GM21619 (cell line): Measurements from ENCODE around the gene HHAT.
"Not testable (repeated sequence)": the region's sequence is repeated elsewhere in the genome, so short reads cannot be mapped to it uniquely, and the experiment has no call there.

Source experiments
- ATAC-seq: cut with Tn5 transposase; IDR thresholded peaks from one replicate; pipeline ENCODE4 v1.9.1; 2021; ENCODE audit not compliant: unreplicated experiment

HHAT gene

GRCh38 chr1:210354305-210354704 lies 25.6 kb downstream of the HHAT start:
- ATAC-seq: not testable (repeated sequence)

GRCh38 chr1:210358626-210359025 lies 29.9 kb downstream of the HHAT start:
- no peak for ATAC-seq

GRCh38 chr1:210359255-210359654 lies 30.6 kb downstream of the HHAT start:
- no peak for ATAC-seq

- ATAC-seq: peak; percentile 76
These were observed 32.3 kb downstream of the HHAT start for GRCh38 chr1:210360852-210361477.

- ATAC-seq: no peak
These were observed 33.0 kb downstream of the HHAT start for GRCh38 chr1:210361665-210362064.

GRCh38 chr1:210362526-210362925 lies 33.8 kb downstream of the HHAT start:
- ATAC-seq: no peak

- ATAC-seq: no peak
These were observed 34.4 kb downstream of the HHAT start for GRCh38 chr1:210363119-210363518.

- no peak for ATAC-seq
These were observed 35.8 kb downstream of the HHAT start for GRCh38 chr1:210364479-210364878.

- no peak for ATAC-seq
These were observed 38.1 kb downstream of the HHAT start for GRCh38 chr1:210366767-210367166.

- ATAC-seq: no peak
These were observed 38.9 kb downstream of the HHAT start for GRCh38 chr1:210367566-210367965.

GRCh38 chr1:210369425-210369824 lies 40.7 kb downstream of the HHAT start:
- no peak for ATAC-seq

GRCh38 chr1:210371916-210372315 lies 43.2 kb downstream of the HHAT start:
- no peak for ATAC-seq

- ATAC-seq: no peak
These were observed 43.8 kb downstream of the HHAT start for GRCh38 chr1:210372491-210372890.

GRCh38 chr1:210372931-210373627 lies 44.4 kb downstream of the HHAT start:
- no peak for ATAC-seq

GRCh38 chr1:210373628-210373877 lies 44.9 kb downstream of the HHAT start:
- ATAC-seq: no peak

GRCh38 chr1:210373878-210374599 lies 45.3 kb downstream of the HHAT start:
- ATAC-seq: peak; percentile 78

GRCh38 chr1:210374600-210374953 lies 45.9 kb downstream of the HHAT start:
- ATAC-seq: no peak

- ATAC-seq: no peak
These were observed 48.2 kb downstream of the HHAT start for GRCh38 chr1:210376836-210377372.

- ATAC-seq: no peak
These were observed 49.1 kb downstream of the HHAT start for GRCh38 chr1:210377731-210378333.

- no peak for ATAC-seq
These were observed 50.0 kb downstream of the HHAT start for GRCh38 chr1:210378736-210379135.

GRCh38 chr1:210381934-210382333 lies 53.2 kb downstream of the HHAT start:
- no peak for ATAC-seq

- no peak for ATAC-seq
These were observed 55.9 kb downstream of the HHAT start for GRCh38 chr1:210384625-210385024.
